Upper lobe of right lung (tissue), 1 donor: ENCODE measurements around the gene TBC1D20. TPM values are rescaled to one million over a fixed set of nuclear protein-coding genes. Genes with fewer than 3 reads are reported as not detected.

Experiments
- ATAC-seq: fragments of 200-7000 bp; cut with Tn5 transposase; one replicate; pipeline ENCODE4 v1.9.1; 2020; ENCODE audit warnings: mild to moderate bottlenecking, moderate library complexity
- DNase-seq: peaks from one replicate; pipeline ENCODE4 v3.0.0-alpha.2; 2020
- H3K27ac ChIP-seq: fragments of 200-600 bp; one replicate; pipeline ENCODE4 v1.8.0; 2022
- H3K27me3 ChIP-seq: fragments of 200-600 bp; one replicate; pipeline ENCODE4 v1.8.0; 2022; ENCODE audit warnings: mild to moderate bottlenecking
- H3K36me3 ChIP-seq: fragments of 200-600 bp; one replicate; pipeline ENCODE4 v1.8.0; 2022
- H3K4me1 ChIP-seq: fragments of 200-600 bp; one replicate; pipeline ENCODE4 v1.8.0; 2022
- H3K4me3 ChIP-seq: fragments of 200-600 bp; one replicate; pipeline ENCODE4 v1.8.0; 2022; ENCODE audit warnings: mild to moderate bottlenecking
- H3K9me3 ChIP-seq: fragments of 200-600 bp; one replicate; pipeline ENCODE4 v1.8.0; 2022
- CTCF ChIP-seq: fragments of 200-600 bp; IDR thresholded peaks from one replicate; pipeline ENCODE4 v1.8.0; 2022; ENCODE audit warnings: antibody characterized with exemption
- intact Hi-C: fragments of 100-400 bp; cut with DNase I; formaldehyde crosslinking; loops from one replicate; pipeline ENCODE4 v1.11.0; 2022
- total RNA-seq: library from RNA; stranded (reverse); fragmentation: NEBNext Ultra II Directional; extraction: Animal tissue kit (Norgen Biotek cat#: 25700); gene quantifications from one replicate; pipeline ENCODE4 v1.2.1, GENCODE V29; 2021
- donor health status: DM: no; HTN: yes; CAD: no; lungs with severe emphysema.

Gene TBC1D20
- total RNA-seq, 1 donor from 2014 or later, result 38.4 TPM

GRCh38 chr20:421685-422250 is 40.6 kb downstream of the TBC1D20 start:
- ATAC-seq, result no peak
- no peak for DNase-seq
- no peak overlapping the region for H3K27ac ChIP-seq
- TF ChIP-seq CTCF, result no peak
- H3K4me3 ChIP-seq, result no peak overlapping the region
- H3K36me3 ChIP-seq, result peaks cover 61% of the 10 kb centered on the region
- no peaks in the 10 kb centered on the region for H3K4me1 ChIP-seq
- no peaks in the 10 kb centered on the region for H3K27me3 ChIP-seq
- H3K9me3 ChIP-seq, result no peaks in the 10 kb centered on the region
- intact Hi-C loops, result no loop called here

- H3K4me3 ChIP-seq, result no peak overlapping the region
- ATAC-seq (peak; percentile 55), DNase-seq (no peak)
- TF ChIP-seq CTCF, result no peak
- no peaks in the 10 kb centered on the region for H3K9me3 ChIP-seq
- peaks cover 60% of the 10 kb centered on the region for H3K36me3 ChIP-seq
- no peaks in the 10 kb centered on the region for H3K4me1 ChIP-seq
- intact Hi-C loops, result no loop called here
- no peaks in the 10 kb centered on the region for H3K27me3 ChIP-seq
- H3K27ac ChIP-seq, result no peak overlapping the region
Measured at GRCh38 chr20:420721-421574, 41.4 kb downstream of the TBC1D20 start.

GRCh38 chr20:420166-420620 is 42.1 kb downstream of the TBC1D20 start:
- no peak for ATAC-seq
- TF ChIP-seq CTCF, result no peak
- Histone ChIP-seq H3K9me3 (no peaks in the 10 kb centered on the region), H3K4me1 (peaks cover 4% of the 10 kb centered on the region), H3K4me3 (no peak overlapping the region), H3K36me3 (peaks cover 60% of the 10 kb centered on the region), H3K27me3 (no peaks in the 10 kb centered on the region), H3K27ac (no peak overlapping the region)
- intact Hi-C loops, result no loop called here
- DNase-seq, result no peak

- Histone ChIP-seq H3K36me3 (peaks cover 60% of the 10 kb centered on the region), H3K27ac (no peak overlapping the region), H3K27me3 (no peaks in the 10 kb centered on the region), H3K4me3 (no peak overlapping the region), H3K4me1 (peaks cover 4% of the 10 kb centered on the region), H3K9me3 (no peaks in the 10 kb centered on the region)
- ATAC-seq (peak; percentile 3), DNase-seq (no peak)
- no peak for TF ChIP-seq CTCF
- intact Hi-C loops, result no loop called here
Measured at GRCh38 chr20:419556-420165, 42.7 kb downstream of the TBC1D20 start.

GRCh38 chr20:418858-419365 is 43.4 kb downstream of the TBC1D20 start:
- intact Hi-C loops, result no loop called here
- DNase-seq (no peak), ATAC-seq (peak; percentile 4)
- TF ChIP-seq CTCF, result no peak
- Histone ChIP-seq H3K4me1 (peaks cover 4% of the 10 kb centered on the region), H3K9me3 (no peaks in the 10 kb centered on the region), H3K4me3 (no peak overlapping the region), H3K27ac (no peak overlapping the region), H3K36me3 (peaks cover 54% of the 10 kb centered on the region), H3K27me3 (no peaks in the 10 kb centered on the region)
